Stomach (tissue), 4 donors: ENCODE results near the gene CDRT4.

Source experiments
- EP300 ChIP-seq: sonication (generic); formaldehyde crosslinking; IDR thresholded peaks from one replicate; pipeline ENCODE4 v1.6.1; 2017; ENCODE audit warnings: antibody characterized with exemption
- POLR2A ChIP-seq, 4 donors: fragments of 450-650 bp; IDR thresholded peaks; one replicate each; pipeline ENCODE4 v1.6.1; 2016; ENCODE audit warnings: antibody characterized with exemption in 4 of 4, control low read depth in 2 of 4, mild to moderate bottlenecking in 1 of 4, moderate library complexity in 1 of 4
- POLR2AphosphoS5 ChIP-seq, 3 donors: sonication (generic); formaldehyde crosslinking; IDR thresholded peaks; one replicate each; pipeline ENCODE4 v1.6.1; 2016; ENCODE audit warnings: antibody characterized with exemption in 3 of 3
- TF ChIP-seq, protein P1 (sequence below), 7 experiments: fragments of 450-650 bp in 4 of 7; fragments of 200-600 bp in 3 of 7; sonication (generic) in 3 of 7; IDR thresholded peaks; one replicate each; pipeline ENCODE4 v1.5.1; 2016 to 2019; ENCODE audit warnings: antibody characterized with exemption in 7 of 7, control low read depth in 2 of 7, mild to moderate bottlenecking in 1 of 7

DNA sequence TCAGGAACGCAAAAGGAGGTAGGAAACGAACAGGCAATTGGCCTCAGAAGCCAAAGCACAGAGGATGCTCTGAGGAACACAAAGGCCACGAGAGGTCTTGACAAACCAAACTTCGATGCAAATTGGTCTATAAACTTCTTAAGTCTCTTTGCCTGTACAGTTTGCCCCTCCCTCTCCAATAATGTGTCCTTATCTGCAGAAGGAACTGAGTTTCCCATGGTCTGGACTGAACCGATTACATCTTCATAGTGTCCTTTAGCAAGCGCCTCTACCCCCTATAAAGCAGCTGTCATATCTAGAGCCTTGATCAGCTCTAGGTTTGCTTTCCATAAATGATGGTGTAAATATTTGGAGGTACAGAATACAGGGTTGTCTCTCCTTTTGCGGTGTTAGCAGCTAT, 3.1 kb upstream of the CDRT4 start:
- TF ChIP-seq POLR2A (IDR thresholded peaks at IDR 0.05) (no peak), POLR2AphosphoS5 (IDR thresholded peaks at IDR 0.05) (no peak), EP300 (no peak)
- TF ChIP-seq, protein P1, sequence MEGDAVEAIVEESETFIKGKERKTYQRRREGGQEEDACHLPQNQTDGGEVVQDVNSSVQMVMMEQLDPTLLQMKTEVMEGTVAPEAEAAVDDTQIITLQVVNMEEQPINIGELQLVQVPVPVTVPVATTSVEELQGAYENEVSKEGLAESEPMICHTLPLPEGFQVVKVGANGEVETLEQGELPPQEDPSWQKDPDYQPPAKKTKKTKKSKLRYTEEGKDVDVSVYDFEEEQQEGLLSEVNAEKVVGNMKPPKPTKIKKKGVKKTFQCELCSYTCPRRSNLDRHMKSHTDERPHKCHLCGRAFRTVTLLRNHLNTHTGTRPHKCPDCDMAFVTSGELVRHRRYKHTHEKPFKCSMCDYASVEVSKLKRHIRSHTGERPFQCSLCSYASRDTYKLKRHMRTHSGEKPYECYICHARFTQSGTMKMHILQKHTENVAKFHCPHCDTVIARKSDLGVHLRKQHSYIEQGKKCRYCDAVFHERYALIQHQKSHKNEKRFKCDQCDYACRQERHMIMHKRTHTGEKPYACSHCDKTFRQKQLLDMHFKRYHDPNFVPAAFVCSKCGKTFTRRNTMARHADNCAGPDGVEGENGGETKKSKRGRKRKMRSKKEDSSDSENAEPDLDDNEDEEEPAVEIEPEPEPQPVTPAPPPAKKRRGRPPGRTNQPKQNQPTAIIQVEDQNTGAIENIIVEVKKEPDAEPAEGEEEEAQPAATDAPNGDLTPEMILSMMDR (IDR thresholded peaks at IDR 0.05), result no peak
